ENCODE measurements around the gene RAB27A.

DNA sequence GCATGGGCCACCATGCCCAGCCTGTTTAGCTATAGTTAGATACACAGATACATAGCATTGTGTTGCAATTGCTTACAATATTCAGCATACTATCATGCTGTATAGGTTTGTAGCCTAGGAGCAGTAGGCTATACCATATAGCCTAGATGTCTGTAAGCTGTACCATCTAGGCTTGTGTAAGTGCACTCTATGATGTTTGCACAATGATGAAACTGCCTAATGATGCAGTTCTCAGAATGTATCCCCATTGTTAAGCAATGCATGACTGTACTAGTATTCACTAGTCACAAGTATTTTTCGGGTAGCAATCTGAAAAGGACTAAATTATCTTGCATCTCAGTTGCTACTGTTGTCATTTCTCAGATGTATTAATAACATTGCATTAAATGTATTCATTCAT, 45.4 kb upstream of the RAB27A start:
- TF ChIP-seq, protein P1, sequence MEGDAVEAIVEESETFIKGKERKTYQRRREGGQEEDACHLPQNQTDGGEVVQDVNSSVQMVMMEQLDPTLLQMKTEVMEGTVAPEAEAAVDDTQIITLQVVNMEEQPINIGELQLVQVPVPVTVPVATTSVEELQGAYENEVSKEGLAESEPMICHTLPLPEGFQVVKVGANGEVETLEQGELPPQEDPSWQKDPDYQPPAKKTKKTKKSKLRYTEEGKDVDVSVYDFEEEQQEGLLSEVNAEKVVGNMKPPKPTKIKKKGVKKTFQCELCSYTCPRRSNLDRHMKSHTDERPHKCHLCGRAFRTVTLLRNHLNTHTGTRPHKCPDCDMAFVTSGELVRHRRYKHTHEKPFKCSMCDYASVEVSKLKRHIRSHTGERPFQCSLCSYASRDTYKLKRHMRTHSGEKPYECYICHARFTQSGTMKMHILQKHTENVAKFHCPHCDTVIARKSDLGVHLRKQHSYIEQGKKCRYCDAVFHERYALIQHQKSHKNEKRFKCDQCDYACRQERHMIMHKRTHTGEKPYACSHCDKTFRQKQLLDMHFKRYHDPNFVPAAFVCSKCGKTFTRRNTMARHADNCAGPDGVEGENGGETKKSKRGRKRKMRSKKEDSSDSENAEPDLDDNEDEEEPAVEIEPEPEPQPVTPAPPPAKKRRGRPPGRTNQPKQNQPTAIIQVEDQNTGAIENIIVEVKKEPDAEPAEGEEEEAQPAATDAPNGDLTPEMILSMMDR (IDR thresholded peaks at IDR 0.05): no peak
- TF ChIP-seq, protein P2, sequence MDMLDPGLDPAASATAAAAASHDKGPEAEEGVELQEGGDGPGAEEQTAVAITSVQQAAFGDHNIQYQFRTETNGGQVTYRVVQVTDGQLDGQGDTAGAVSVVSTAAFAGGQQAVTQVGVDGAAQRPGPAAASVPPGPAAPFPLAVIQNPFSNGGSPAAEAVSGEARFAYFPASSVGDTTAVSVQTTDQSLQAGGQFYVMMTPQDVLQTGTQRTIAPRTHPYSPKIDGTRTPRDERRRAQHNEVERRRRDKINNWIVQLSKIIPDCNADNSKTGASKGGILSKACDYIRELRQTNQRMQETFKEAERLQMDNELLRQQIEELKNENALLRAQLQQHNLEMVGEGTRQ (CRISPR knock-in tag; IDR thresholded peaks at IDR 0.05): no peak
- TF ChIP-seq SP1 (CRISPR knock-in tag; conservative IDR thresholded peaks at IDR 0.05) (no peak), TEAD4 (CRISPR knock-in tag; IDR thresholded peaks at IDR 0.05) (no peak), ESRRA (CRISPR knock-in tag; IDR thresholded peaks at IDR 0.05; ENCODE audit: borderline replicate concordance) (no peak), NR3C1 (CRISPR knock-in tag; conservative IDR thresholded peaks at IDR 0.05; ENCODE audit: low read depth) (no peak), CBFB (CRISPR knock-in tag; IDR thresholded peaks at IDR 0.05; ENCODE audit: low read depth) (no peak), MYBL2 (CRISPR knock-in tag; IDR thresholded peaks at IDR 0.05) (no peak)
- TF ChIP-seq, protein P3, sequence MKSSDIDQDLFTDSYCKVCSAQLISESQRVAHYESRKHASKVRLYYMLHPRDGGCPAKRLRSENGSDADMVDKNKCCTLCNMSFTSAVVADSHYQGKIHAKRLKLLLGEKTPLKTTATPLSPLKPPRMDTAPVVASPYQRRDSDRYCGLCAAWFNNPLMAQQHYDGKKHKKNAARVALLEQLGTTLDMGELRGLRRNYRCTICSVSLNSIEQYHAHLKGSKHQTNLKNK (CRISPR knock-in tag; IDR thresholded peaks at IDR 0.05): no peak
- TF ChIP-seq, protein P4, sequence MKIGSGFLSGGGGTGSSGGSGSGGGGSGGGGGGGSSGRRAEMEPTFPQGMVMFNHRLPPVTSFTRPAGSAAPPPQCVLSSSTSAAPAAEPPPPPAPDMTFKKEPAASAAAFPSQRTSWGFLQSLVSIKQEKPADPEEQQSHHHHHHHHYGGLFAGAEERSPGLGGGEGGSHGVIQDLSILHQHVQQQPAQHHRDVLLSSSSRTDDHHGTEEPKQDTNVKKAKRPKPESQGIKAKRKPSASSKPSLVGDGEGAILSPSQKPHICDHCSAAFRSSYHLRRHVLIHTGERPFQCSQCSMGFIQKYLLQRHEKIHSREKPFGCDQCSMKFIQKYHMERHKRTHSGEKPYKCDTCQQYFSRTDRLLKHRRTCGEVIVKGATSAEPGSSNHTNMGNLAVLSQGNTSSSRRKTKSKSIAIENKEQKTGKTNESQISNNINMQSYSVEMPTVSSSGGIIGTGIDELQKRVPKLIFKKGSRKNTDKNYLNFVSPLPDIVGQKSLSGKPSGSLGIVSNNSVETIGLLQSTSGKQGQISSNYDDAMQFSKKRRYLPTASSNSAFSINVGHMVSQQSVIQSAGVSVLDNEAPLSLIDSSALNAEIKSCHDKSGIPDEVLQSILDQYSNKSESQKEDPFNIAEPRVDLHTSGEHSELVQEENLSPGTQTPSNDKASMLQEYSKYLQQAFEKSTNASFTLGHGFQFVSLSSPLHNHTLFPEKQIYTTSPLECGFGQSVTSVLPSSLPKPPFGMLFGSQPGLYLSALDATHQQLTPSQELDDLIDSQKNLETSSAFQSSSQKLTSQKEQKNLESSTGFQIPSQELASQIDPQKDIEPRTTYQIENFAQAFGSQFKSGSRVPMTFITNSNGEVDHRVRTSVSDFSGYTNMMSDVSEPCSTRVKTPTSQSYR (CRISPR knock-in tag; IDR thresholded peaks at IDR 0.05): no peak
- TF ChIP-seq, protein P5, sequence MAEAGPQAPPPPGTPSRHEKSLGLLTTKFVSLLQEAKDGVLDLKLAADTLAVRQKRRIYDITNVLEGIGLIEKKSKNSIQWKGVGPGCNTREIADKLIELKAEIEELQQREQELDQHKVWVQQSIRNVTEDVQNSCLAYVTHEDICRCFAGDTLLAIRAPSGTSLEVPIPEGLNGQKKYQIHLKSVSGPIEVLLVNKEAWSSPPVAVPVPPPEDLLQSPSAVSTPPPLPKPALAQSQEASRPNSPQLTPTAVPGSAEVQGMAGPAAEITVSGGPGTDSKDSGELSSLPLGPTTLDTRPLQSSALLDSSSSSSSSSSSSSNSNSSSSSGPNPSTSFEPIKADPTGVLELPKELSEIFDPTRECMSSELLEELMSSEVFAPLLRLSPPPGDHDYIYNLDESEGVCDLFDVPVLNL (CRISPR knock-in tag; IDR thresholded peaks at IDR 0.05; ENCODE audit: borderline replicate concordance, low read depth): no peak
- TF ChIP-seq, protein P6, sequence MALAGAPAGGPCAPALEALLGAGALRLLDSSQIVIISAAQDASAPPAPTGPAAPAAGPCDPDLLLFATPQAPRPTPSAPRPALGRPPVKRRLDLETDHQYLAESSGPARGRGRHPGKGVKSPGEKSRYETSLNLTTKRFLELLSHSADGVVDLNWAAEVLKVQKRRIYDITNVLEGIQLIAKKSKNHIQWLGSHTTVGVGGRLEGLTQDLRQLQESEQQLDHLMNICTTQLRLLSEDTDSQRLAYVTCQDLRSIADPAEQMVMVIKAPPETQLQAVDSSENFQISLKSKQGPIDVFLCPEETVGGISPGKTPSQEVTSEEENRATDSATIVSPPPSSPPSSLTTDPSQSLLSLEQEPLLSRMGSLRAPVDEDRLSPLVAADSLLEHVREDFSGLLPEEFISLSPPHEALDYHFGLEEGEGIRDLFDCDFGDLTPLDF (CRISPR knock-in tag; IDR thresholded peaks at IDR 0.05): no peak
- TF ChIP-seq, protein P7, sequence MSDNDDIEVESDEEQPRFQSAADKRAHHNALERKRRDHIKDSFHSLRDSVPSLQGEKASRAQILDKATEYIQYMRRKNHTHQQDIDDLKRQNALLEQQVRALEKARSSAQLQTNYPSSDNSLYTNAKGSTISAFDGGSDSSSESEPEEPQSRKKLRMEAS (CRISPR knock-in tag; IDR thresholded peaks at IDR 0.05): no peak
- TF ChIP-seq, protein P8, sequence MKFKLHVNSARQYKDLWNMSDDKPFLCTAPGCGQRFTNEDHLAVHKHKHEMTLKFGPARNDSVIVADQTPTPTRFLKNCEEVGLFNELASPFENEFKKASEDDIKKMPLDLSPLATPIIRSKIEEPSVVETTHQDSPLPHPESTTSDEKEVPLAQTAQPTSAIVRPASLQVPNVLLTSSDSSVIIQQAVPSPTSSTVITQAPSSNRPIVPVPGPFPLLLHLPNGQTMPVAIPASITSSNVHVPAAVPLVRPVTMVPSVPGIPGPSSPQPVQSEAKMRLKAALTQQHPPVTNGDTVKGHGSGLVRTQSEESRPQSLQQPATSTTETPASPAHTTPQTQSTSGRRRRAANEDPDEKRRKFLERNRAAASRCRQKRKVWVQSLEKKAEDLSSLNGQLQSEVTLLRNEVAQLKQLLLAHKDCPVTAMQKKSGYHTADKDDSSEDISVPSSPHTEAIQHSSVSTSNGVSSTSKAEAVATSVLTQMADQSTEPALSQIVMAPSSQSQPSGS (CRISPR knock-in tag; IDR thresholded peaks at IDR 0.05; ENCODE audit: borderline replicate concordance, low read depth): no peak
